Lower leg skin (tissue), 3 donors: ENCODE measurements around the gene RPS26.

Experiments used
- POLR2A ChIP-seq, 2 donors: fragments of 450-650 bp; IDR thresholded peaks; one replicate each; pipeline ENCODE4 v1.6.1; 2016 to 2017; ENCODE audit warnings: antibody characterized with exemption in 2 of 2, mild to moderate bottlenecking in 1 of 2, moderate library complexity in 1 of 2
- TF ChIP-seq, protein P1 (sequence below), 3 donors: fragments of 450-650 bp; IDR thresholded peaks; one replicate each; pipeline ENCODE4 v1.5.1; 2016; ENCODE audit warnings: antibody characterized with exemption in 3 of 3, mild to moderate bottlenecking in 3 of 3, moderate library complexity in 2 of 3

- TF ChIP-seq, protein P1, sequence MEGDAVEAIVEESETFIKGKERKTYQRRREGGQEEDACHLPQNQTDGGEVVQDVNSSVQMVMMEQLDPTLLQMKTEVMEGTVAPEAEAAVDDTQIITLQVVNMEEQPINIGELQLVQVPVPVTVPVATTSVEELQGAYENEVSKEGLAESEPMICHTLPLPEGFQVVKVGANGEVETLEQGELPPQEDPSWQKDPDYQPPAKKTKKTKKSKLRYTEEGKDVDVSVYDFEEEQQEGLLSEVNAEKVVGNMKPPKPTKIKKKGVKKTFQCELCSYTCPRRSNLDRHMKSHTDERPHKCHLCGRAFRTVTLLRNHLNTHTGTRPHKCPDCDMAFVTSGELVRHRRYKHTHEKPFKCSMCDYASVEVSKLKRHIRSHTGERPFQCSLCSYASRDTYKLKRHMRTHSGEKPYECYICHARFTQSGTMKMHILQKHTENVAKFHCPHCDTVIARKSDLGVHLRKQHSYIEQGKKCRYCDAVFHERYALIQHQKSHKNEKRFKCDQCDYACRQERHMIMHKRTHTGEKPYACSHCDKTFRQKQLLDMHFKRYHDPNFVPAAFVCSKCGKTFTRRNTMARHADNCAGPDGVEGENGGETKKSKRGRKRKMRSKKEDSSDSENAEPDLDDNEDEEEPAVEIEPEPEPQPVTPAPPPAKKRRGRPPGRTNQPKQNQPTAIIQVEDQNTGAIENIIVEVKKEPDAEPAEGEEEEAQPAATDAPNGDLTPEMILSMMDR (IDR thresholded peaks at IDR 0.05): no peak
- no peak for TF ChIP-seq POLR2A (IDR thresholded peaks at IDR 0.05)
Observed at GRCh38 chr12:56018356-56018755, 23.4 kb upstream of the RPS26 start.
